Vagina (tissue), 2 donors: ENCODE measurements around the gene PPIC. TPM values are rescaled to one million over a fixed set of nuclear protein-coding genes. Genes with fewer than 3 reads are reported as not detected.
"Not testable (repeated sequence)": the region's sequence is repeated elsewhere in the genome, so short reads cannot be mapped to it uniquely, and the experiment has no call there.

Source experiments
- DNase-seq, 2 donors: peaks; one replicate each; pipeline ENCODE4 v3.0.0-alpha.2; 2017; ENCODE audit errors: extremely low spot score in 2 of 2
- H3K27ac ChIP-seq: fragments of 200-600 bp; sonication (generic); one replicate; pipeline ENCODE4 v1.5.1; 2019
- H3K27me3 ChIP-seq: fragments of 200-600 bp; sonication (generic); one replicate; pipeline ENCODE4 v1.5.1; 2019
- H3K36me3 ChIP-seq, 2 donors: fragments of 200-600 bp; sonication (generic); one replicate each; pipeline ENCODE4 v1.5.1; 2017 to 2019
- H3K4me1 ChIP-seq: fragments of 200-600 bp; sonication (generic); one replicate; pipeline ENCODE4 v1.5.1; 2019
- H3K4me3 ChIP-seq, 2 donors: fragments of 200-600 bp; sonication (generic); 1 replicate in 1 of 2; 2 replicates in 1 of 2; pipeline ENCODE4 v1.5.1; 2016 to 2019
- H3K9me3 ChIP-seq: fragments of 200-600 bp; sonication (generic); one replicate; pipeline ENCODE4 v1.5.1; 2019
- CTCF ChIP-seq, 3 experiments: fragments of 450-650 bp in 2 of 3; fragments of 200-600 bp in 1 of 3; sonication (generic) in 1 of 3; IDR thresholded peaks; one replicate each; pipeline ENCODE4 v1.5.1; 2017 to 2019; ENCODE audit warnings: antibody characterized with exemption in 3 of 3, mild to moderate bottlenecking in 2 of 3, moderate library complexity in 2 of 3
- POLR2A ChIP-seq, 2 donors: fragments of 450-650 bp; IDR thresholded peaks; one replicate each; pipeline ENCODE4 v1.6.1; 2017; ENCODE audit warnings: antibody characterized with exemption in 2 of 2, mild to moderate bottlenecking in 2 of 2, moderate library complexity in 2 of 2
- POLR2AphosphoS5 ChIP-seq, 2 donors: sonication (generic); formaldehyde crosslinking; IDR thresholded peaks; one replicate each; pipeline ENCODE4 v1.9.0; 2017; ENCODE audit warnings: antibody characterized with exemption in 2 of 2, mild to moderate bottlenecking in 2 of 2, low read depth in 1 of 2; ENCODE audit not compliant: insufficient read depth in 1 of 2
- intact Hi-C: fragments of 100-400 bp; cut with DNase I; formaldehyde crosslinking; loops from one replicate; pipeline ENCODE4 v1.15.1; 2023
- small RNA-seq: library from RNA; depleted of rRNA; stranded (forward); fragments of <200 nt; gene quantifications from one replicate; pipeline ENCODE3, GENCODE V24; 2016
- total RNA-seq: library from RNA; depleted of rRNA; stranded (reverse); fragments of >200 nt; gene quantifications from one replicate; pipeline ENCODE4 v1.2.3, GENCODE V29; 2016

PPIC gene
- total RNA-seq, 1 donor from 2014 or later, result 21.6 TPM

GRCh38 chr5:122978068-122978467, 58.5 kb downstream of the PPIC start:
- H3K27me3 ChIP-seq, result no peaks in the 10 kb centered on the region
- no peaks in the 10 kb centered on the region for H3K9me3 ChIP-seq
- H3K27ac ChIP-seq, result no peak overlapping the region
- H3K4me3 ChIP-seq, result no peak overlapping the region
- no peak for DNase-seq
- TF ChIP-seq POLR2A (IDR thresholded peaks at IDR 0.05) (no peak), CTCF (IDR thresholded peaks at IDR 0.05) (no peak), POLR2AphosphoS5 (IDR thresholded peaks at IDR 0.05; ENCODE audit: insufficient read depth in 1 of 2, low read depth in 1 of 2) (no peak)
- no peaks in the 10 kb centered on the region for H3K4me1 ChIP-seq
- H3K36me3 ChIP-seq, result no peaks in the 10 kb centered on the region
- intact Hi-C loops, result no loop called here

- H3K27ac ChIP-seq, result no peak overlapping the region
- no peaks in the 10 kb centered on the region for H3K9me3 ChIP-seq
- no peak for DNase-seq
- no peaks in the 10 kb centered on the region for H3K4me1 ChIP-seq
- H3K36me3 ChIP-seq, result no peaks in the 10 kb centered on the region
- no peaks in the 10 kb centered on the region for H3K27me3 ChIP-seq
- no peak for TF ChIP-seq CTCF (IDR thresholded peaks at IDR 0.05)
- no peak for TF ChIP-seq POLR2AphosphoS5 (IDR thresholded peaks at IDR 0.05; ENCODE audit: insufficient read depth in 1 of 2, low read depth in 1 of 2)
- TF ChIP-seq POLR2A (IDR thresholded peaks at IDR 0.05), result no peak
- intact Hi-C loops, result no loop called here
- H3K4me3 ChIP-seq, result no peak overlapping the region
Observed at GRCh38 chr5:122977319-122977718, 59.2 kb downstream of the PPIC start.

GRCh38 chr5:122974251-122974650, 62.3 kb downstream of the PPIC start:
- H3K9me3 ChIP-seq, H3K4me3 ChIP-seq, H3K27ac ChIP-seq, H3K36me3 ChIP-seq, H3K4me1 ChIP-seq, DNase-seq, intact Hi-C loops, H3K27me3 ChIP-seq: not testable (repeated sequence)

- H3K36me3 ChIP-seq, H3K9me3 ChIP-seq, DNase-seq, H3K27me3 ChIP-seq, H3K4me3 ChIP-seq, H3K27ac ChIP-seq, H3K4me1 ChIP-seq, intact Hi-C loops: not testable (repeated sequence)
Observed at GRCh38 chr5:122973759-122974158, 62.8 kb downstream of the PPIC start.

Small RNA genes within 50 kb of the gene (small RNA-seq; reads per million reads assigned to genes)
- gene RN7SL689P (not detected), gene RN7SL711P (not detected)

Other genes with a start within 250 kb of the PPIC start
- gene SNX24, start 191.1 kb downstream of the PPIC start, total RNA-seq, result 19.4 TPM
- gene PRDM6, start 52.5 kb upstream of the PPIC start, total RNA-seq, result 0.98 TPM